IPS-18c (cell line): ENCODE results near the gene ARHGAP9.
A peak's percentile ranks its signal among the peaks of the same experiment; 100 is the strongest.
"Not testable (repeated sequence)": the region's sequence is repeated elsewhere in the genome, so short reads cannot be mapped to it uniquely, and the experiment has no call there.

Source experiments
- H3K4me3 ChIP-seq: 2 replicates; pipeline ENCODE4 v1.7.0; 2013; ENCODE audit warnings: low read depth, mild to moderate bottlenecking, low read length, moderate library complexity; ENCODE audit not compliant: insufficient read depth
- H3K9me3 ChIP-seq: one replicate; pipeline ENCODE4 v1.6.1; 2013; ENCODE audit warnings: mild to moderate bottlenecking, low read length, moderate library complexity; ENCODE audit not compliant: control insufficient read depth, insufficient read depth

The ARHGAP9 gene

GRCh38 chr12:57518920-57519795, 39.5 kb upstream of the ARHGAP9 start:
- peak overlapping the region; percentile 83 for H3K4me3 ChIP-seq
- no peaks in the 10 kb centered on the region for H3K9me3 ChIP-seq

- no peaks in the 10 kb centered on the region for H3K9me3 ChIP-seq
- no peak overlapping the region for H3K4me3 ChIP-seq
These were observed 38.7 kb upstream of the ARHGAP9 start for GRCh38 chr12:57518176-57518919.

- not testable (repeated sequence) for H3K4me3 ChIP-seq
These were observed 38.1 kb upstream of the ARHGAP9 start for GRCh38 chr12:57517718-57518117.

GRCh38 chr12:57517187-57517586, 37.5 kb upstream of the ARHGAP9 start:
- no peak overlapping the region for H3K4me3 ChIP-seq

More at GRCh38 chr12:57517718-57518117, 38.1 kb upstream of the ARHGAP9 start:
- not testable (repeated sequence) for H3K9me3 ChIP-seq

GRCh38 chr12:57516617-57517153, 37.0 kb upstream of the ARHGAP9 start:
- Histone ChIP-seq H3K4me3 (no peak overlapping the region), H3K9me3 (no peaks in the 10 kb centered on the region)

More at GRCh38 chr12:57517187-57517586, 37.5 kb upstream of the ARHGAP9 start:
- no peaks in the 10 kb centered on the region for H3K9me3 ChIP-seq

GRCh38 chr12:57515934-57516541, 36.4 kb upstream of the ARHGAP9 start:
- no peak overlapping the region for H3K4me3 ChIP-seq
- no peaks in the 10 kb centered on the region for H3K9me3 ChIP-seq

- Histone ChIP-seq H3K4me3 (no peak overlapping the region), H3K9me3 (no peaks in the 10 kb centered on the region)
These were observed 35.8 kb upstream of the ARHGAP9 start for GRCh38 chr12:57515408-57515933.

GRCh38 chr12:57514720-57515407, 35.2 kb upstream of the ARHGAP9 start:
- Histone ChIP-seq H3K9me3 (no peaks in the 10 kb centered on the region), H3K4me3 (no peak overlapping the region)

GRCh38 chr12:57514246-57514645, 34.6 kb upstream of the ARHGAP9 start:
- not testable (repeated sequence) for H3K4me3 ChIP-seq, H3K9me3 ChIP-seq

- H3K9me3 ChIP-seq, H3K4me3 ChIP-seq: not testable (repeated sequence)
These were observed 34.0 kb upstream of the ARHGAP9 start for GRCh38 chr12:57513677-57514076.

- Histone ChIP-seq H3K4me3 (no peak overlapping the region), H3K9me3 (no peaks in the 10 kb centered on the region)
These were observed 33.6 kb upstream of the ARHGAP9 start for GRCh38 chr12:57513266-57513665.

- Histone ChIP-seq H3K4me3 (no peak overlapping the region), H3K9me3 (no peaks in the 10 kb centered on the region)
These were observed 33.0 kb upstream of the ARHGAP9 start for GRCh38 chr12:57512665-57513064.

GRCh38 chr12:57511588-57512325, 32.1 kb upstream of the ARHGAP9 start:
- Histone ChIP-seq H3K4me3 (no peak overlapping the region; the same call in 1 of the 2 replicates), H3K9me3 (no peaks in the 10 kb centered on the region)

GRCh38 chr12:57511161-57511560, 31.5 kb upstream of the ARHGAP9 start:
- H3K9me3 ChIP-seq = no peaks in the 10 kb centered on the region
- H3K4me3 ChIP-seq = no peak overlapping the region

- not testable (repeated sequence) for H3K4me3 ChIP-seq, H3K9me3 ChIP-seq
These were observed 28.1 kb upstream of the ARHGAP9 start for GRCh38 chr12:57507796-57508195.

- not testable (repeated sequence) for H3K4me3 ChIP-seq, H3K9me3 ChIP-seq
These were observed 26.9 kb upstream of the ARHGAP9 start for GRCh38 chr12:57506541-57506940.
